CD4-positive, CD25-positive, alpha-beta regulatory T cell (primary cell): Measurements from ENCODE around the gene MLLT10. TPM values are rescaled to one million over a fixed set of nuclear protein-coding genes. Genes with fewer than 3 reads are reported as not detected.
A peak's percentile ranks its signal among the peaks of the same experiment; 100 is the strongest.

Experiments
- ATAC-seq, 2 donors: fragments of 150-1000 bp; cut with Tn5 transposase; one replicate each; pipeline ENCODE4 v1.10.0; 2021; ENCODE audit warnings: low read depth in 2 of 2, moderate number of reproducible peaks in 2 of 2, moderate library complexity in 1 of 2
- DNase-seq, 3 donors: peaks; one replicate each; pipeline versions ENCODE4 v3.0.0 to v3.0.0-alpha.2; 2012 to 2022; ENCODE audit warnings: mixed read lengths in 1 of 3
- H3K27ac ChIP-seq: one replicate; pipeline ENCODE4 v1.7.0; 2013; ENCODE audit warnings: mild to moderate bottlenecking, low read length; ENCODE audit not compliant: insufficient read depth, poor library complexity, severe bottlenecking
- H3K27me3 ChIP-seq: one replicate; pipeline ENCODE4 v1.7.0; 2013; ENCODE audit warnings: low read length; ENCODE audit not compliant: control insufficient read depth, insufficient read depth
- H3K36me3 ChIP-seq: one replicate; pipeline ENCODE4 v1.7.0; 2013; ENCODE audit warnings: mild to moderate bottlenecking, low read length, moderate library complexity; ENCODE audit not compliant: control insufficient read depth, insufficient read depth
- H3K4me1 ChIP-seq: 2 replicates; pipeline ENCODE4 v1.7.0; 2013; ENCODE audit warnings: mild to moderate bottlenecking, low read length; ENCODE audit not compliant: insufficient read depth, control insufficient read depth, poor library complexity, severe bottlenecking
- H3K4me3 ChIP-seq: one replicate; pipeline ENCODE4 v1.7.0; 2013; ENCODE audit warnings: low read depth, mild to moderate bottlenecking, low read length, moderate library complexity
- H3K9me3 ChIP-seq, 2 experiments: 1 replicate in 1 of 2; 2 replicates in 1 of 2; pipeline ENCODE4 v1.7.0; 2013; ENCODE audit warnings: low read length in 2 of 2, mild to moderate bottlenecking in 1 of 2, moderate library complexity in 1 of 2; ENCODE audit not compliant: control insufficient read depth in 2 of 2
- H3K27ac Mint-ChIP-seq, 3 donors: one replicate each; pipeline ENCODE4 v1.8.0; 2020 to 2022; ENCODE audit warnings: mild to moderate bottlenecking in 3 of 3, mixed read lengths in 3 of 3, moderate library complexity in 2 of 3
- H3K27me3 Mint-ChIP-seq: one replicate; pipeline ENCODE4 v1.8.0; 2022; ENCODE audit warnings: mild to moderate bottlenecking, mixed read lengths
- H3K36me3 Mint-ChIP-seq: one replicate; pipeline ENCODE4 v1.8.0; 2020; ENCODE audit warnings: mixed read lengths
- H3K4me1 Mint-ChIP-seq, 4 donors: one replicate each; pipeline ENCODE4 v1.8.0; 2020 to 2022; ENCODE audit warnings: mixed read lengths in 4 of 4, mild to moderate bottlenecking in 1 of 4
- H3K4me3 Mint-ChIP-seq, 4 donors: one replicate each; pipeline ENCODE4 v1.8.0; 2020 to 2022; ENCODE audit warnings: mild to moderate bottlenecking in 4 of 4, mixed read lengths in 4 of 4, moderate library complexity in 3 of 4
- H3K9me3 Mint-ChIP-seq, 7 donors: one replicate each; pipeline ENCODE4 v1.8.0; 2020 to 2022; ENCODE audit warnings: mixed read lengths in 7 of 7, mild to moderate bottlenecking in 3 of 7, moderate library complexity in 2 of 7
- polyA plus RNA-seq, 4 donors: library from polyadenylated mRNA; unstranded; fragments of 300-500 nt; fragmentation: Illumina TruSeq; gene quantifications; one replicate each; pipeline ENCODE4 v1.2.3, GENCODE V29; 2021
- total RNA-seq: library from RNA; stranded (reverse); gene quantifications from one replicate; pipeline ENCODE4 v1.2.3, GENCODE V29; 2022

The MLLT10 gene
- total and polyA plus RNA-seq, 5 donors from 2014 or later: 5.8 to 81.9 (median 8.1) TPM

DNA sequence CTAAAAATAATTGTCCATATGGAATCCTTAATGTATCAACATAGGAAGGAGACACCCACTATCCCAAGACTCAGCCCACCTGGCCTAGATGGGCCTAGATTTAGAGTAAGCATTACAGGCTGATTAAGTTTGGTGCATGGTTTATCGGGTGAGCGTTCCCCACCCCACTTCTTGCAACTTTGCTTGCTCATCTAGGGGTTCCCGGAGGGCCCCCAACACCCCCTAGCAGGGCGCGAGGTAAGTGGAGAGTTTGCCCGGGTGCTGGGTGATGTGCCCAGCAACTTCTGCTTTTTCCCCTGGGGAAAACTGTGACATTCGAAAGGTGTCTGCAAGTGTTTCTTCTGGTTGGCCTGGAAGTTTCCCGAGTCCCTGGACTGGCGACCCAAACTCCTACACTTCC, 40.2 kb upstream of the MLLT10 start:
- no peaks in the 10 kb centered on the region for H3K36me3 Mint-ChIP-seq
- H3K4me1 ChIP-seq: peaks cover 35% of the 10 kb centered on the region
- no peaks in the 10 kb centered on the region for H3K36me3 ChIP-seq
- peaks cover 0 to 3% (median 0%) of the 10 kb centered on the region in 7 donors for H3K9me3 Mint-ChIP-seq
- H3K4me1 Mint-ChIP-seq: peaks cover 13 to 23% (median 17%) of the 10 kb centered on the region in 4 donors
- H3K4me3 ChIP-seq: no peak overlapping the region
- no peak overlapping the region for H3K27ac Mint-ChIP-seq
- DNase-seq (no peak), ATAC-seq (no peak)
- no peak overlapping the region for H3K27ac ChIP-seq
- peaks cover 28% of the 10 kb centered on the region for H3K27me3 ChIP-seq
- peaks cover 73% of the 10 kb centered on the region for H3K27me3 Mint-ChIP-seq
- peak overlapping the region; percentile 11 to 85 (median 81) for H3K4me3 Mint-ChIP-seq
- H3K9me3 ChIP-seq: no peaks in the 10 kb centered on the region

DNA sequence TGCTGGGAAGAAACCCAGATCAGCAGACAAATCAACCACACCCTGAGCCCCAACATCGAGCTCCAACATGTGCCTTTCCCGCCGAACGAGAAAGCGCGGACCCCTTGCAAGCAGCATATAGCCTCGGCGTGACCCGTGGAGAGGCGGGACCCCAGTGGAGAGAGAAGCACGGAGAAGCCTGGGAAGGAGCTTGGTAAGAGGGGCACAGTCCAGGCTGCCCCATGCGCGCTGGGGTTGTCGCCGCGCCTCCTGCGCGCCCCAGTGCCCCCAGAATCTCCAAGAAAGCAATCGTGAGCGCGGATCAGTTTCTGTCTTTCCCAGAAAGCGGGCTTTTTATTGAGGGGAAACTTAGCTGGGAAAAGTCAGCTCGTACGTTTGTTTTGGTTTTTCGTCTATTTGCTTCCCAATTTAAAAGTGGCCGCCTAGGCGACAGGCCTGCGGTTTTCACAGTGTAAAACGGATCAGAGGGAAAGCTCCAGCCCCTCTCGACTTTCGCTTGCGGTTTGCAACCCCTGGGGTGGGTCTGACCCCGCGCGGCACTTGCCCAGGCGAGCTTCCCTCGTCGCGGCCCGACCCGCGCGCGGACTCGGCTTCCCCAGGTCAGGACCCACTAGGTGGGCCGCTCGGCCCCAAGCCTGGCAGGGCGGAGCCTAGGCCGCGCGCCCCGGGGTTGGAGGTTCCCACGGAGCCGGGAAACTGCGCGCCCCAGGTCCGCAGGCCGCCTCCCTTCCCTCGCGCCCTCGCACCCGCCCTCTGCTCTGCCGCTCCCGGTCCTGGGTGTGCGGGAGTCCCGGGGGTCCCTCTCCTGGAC, 39.6 kb upstream of the MLLT10 start:
- Histone ChIP-seq H3K27me3 (peaks cover 33% of the 10 kb centered on the region), H3K4me1 (peaks cover 35% of the 10 kb centered on the region), H3K36me3 (no peaks in the 10 kb centered on the region), H3K4me3 (peak overlapping the region; percentile 82), H3K27ac (no peak overlapping the region), H3K9me3 (no peaks in the 10 kb centered on the region)
- Mint-ChIP-seq H3K27ac (peak overlapping the region in 2 of 3 donors; percentile 26 to 68), H3K36me3 (no peaks in the 10 kb centered on the region), H3K27me3 (peaks cover 77% of the 10 kb centered on the region), H3K9me3 (peaks cover 0 to 3% (median 0%) of the 10 kb centered on the region in 7 donors), H3K4me3 (peak overlapping the region; percentile 85 to 91 (median 86)), H3K4me1 (peaks cover 13 to 23% (median 19%) of the 10 kb centered on the region in 4 donors)
- ATAC-seq (no peak), DNase-seq (no peak)

DNA sequence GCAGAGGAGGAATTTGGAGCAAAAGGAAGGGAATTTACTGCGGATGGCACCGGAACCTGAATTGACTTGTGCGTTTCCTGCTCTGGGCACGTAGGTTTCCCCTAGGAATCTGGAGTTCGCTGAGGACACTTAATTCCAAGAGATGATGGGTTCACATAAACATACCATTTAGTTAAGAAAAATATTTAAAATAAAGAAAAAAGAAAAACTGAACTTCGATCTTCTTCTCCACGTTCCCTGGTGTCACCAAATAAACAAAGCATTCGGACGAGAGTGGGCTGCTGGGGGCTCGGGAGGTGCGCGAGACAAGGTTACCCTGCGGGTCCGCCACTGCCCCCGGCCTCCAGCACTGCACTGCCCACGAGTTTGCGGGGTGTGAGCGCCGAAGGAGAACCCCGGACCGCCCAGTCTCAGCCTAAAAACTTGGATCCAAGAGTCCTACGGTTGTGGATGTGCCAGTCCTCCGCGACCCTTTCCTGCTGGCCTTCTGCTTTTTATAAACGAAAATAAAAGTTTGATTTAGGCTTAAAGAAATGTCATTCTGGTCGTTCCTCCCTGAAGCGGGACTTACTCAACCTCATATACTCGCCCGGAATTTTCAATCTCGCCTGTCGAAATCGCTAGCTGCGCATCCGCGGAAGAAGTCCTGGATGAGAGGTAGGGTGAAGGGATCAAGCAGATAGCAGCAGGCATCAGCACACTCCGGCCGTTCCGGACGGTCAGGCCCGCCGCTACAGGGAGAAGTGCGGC, 38.9 kb upstream of the MLLT10 start:
- Histone ChIP-seq H3K27ac (no peak overlapping the region), H3K4me1 (peaks cover 42% of the 10 kb centered on the region), H3K4me3 (peak overlapping the region; percentile 82), H3K27me3 (peaks cover 34% of the 10 kb centered on the region), H3K9me3 (no peaks in the 10 kb centered on the region), H3K36me3 (no peaks in the 10 kb centered on the region)
- Mint-ChIP-seq H3K4me3 (peak overlapping the region; percentile 85 to 95 (median 90)), H3K27ac (peak overlapping the region in 2 of 3 donors; percentile 64 to 69), H3K36me3 (no peaks in the 10 kb centered on the region), H3K9me3 (peaks cover 0 to 3% (median 0%) of the 10 kb centered on the region in 7 donors), H3K27me3 (peaks cover 78% of the 10 kb centered on the region), H3K4me1 (peaks cover 13 to 28% (median 19%) of the 10 kb centered on the region in 4 donors)
- no peak for ATAC-seq
- DNase-seq: no peak

DNA sequence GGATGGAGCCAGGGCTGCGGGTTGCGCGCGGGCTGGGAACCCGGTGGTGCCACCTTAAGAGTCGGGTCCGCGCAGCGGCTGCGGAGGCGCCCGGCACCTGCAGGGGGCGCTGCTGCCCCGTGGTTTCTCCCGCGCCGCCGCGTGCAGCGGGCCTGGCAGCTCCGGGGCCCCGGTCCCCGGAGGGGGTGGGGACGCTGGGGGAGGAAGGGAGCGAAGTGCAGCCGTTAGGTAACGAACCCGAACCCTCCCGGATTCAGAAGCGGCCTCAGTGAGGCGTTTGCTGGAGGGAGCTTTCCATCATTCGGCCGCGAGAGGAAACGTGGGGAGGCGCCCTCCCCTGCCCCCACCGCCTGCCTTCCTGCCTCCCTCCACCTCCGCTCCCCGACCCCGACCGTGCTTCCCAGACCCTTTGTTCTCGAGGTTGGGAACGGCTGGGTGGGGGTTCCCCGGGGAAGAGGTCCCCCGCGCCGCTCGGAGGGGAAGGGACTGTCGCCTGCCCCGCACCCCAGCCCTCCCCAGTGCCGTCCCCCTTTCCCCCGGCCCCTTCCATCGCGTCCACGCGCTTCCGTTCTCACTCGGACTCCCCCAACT, 38.2 kb upstream of the MLLT10 start:
- H3K27me3 Mint-ChIP-seq: peaks cover 80% of the 10 kb centered on the region
- peak overlapping the region; percentile 85 to 95 (median 90) for H3K4me3 Mint-ChIP-seq
- H3K27ac Mint-ChIP-seq: peak overlapping the region in 1 of 3 donors; percentile 69
- H3K36me3 Mint-ChIP-seq: no peaks in the 10 kb centered on the region
- H3K4me1 ChIP-seq: peaks cover 44% of the 10 kb centered on the region
- H3K9me3 ChIP-seq: no peaks in the 10 kb centered on the region
- H3K4me1 Mint-ChIP-seq: peaks cover 13 to 28% (median 19%) of the 10 kb centered on the region in 4 donors
- peak overlapping the region; percentile 37 for H3K4me3 ChIP-seq
- DNase-seq (peak; percentile 70 to 88 (median 85)), ATAC-seq (peak; percentile 91 to 92)
- no peaks in the 10 kb centered on the region for H3K36me3 ChIP-seq
- H3K27me3 ChIP-seq: peaks cover 31% of the 10 kb centered on the region
- peaks cover 0 to 3% (median 0%) of the 10 kb centered on the region in 7 donors for H3K9me3 Mint-ChIP-seq
- no peak overlapping the region for H3K27ac ChIP-seq

DNA sequence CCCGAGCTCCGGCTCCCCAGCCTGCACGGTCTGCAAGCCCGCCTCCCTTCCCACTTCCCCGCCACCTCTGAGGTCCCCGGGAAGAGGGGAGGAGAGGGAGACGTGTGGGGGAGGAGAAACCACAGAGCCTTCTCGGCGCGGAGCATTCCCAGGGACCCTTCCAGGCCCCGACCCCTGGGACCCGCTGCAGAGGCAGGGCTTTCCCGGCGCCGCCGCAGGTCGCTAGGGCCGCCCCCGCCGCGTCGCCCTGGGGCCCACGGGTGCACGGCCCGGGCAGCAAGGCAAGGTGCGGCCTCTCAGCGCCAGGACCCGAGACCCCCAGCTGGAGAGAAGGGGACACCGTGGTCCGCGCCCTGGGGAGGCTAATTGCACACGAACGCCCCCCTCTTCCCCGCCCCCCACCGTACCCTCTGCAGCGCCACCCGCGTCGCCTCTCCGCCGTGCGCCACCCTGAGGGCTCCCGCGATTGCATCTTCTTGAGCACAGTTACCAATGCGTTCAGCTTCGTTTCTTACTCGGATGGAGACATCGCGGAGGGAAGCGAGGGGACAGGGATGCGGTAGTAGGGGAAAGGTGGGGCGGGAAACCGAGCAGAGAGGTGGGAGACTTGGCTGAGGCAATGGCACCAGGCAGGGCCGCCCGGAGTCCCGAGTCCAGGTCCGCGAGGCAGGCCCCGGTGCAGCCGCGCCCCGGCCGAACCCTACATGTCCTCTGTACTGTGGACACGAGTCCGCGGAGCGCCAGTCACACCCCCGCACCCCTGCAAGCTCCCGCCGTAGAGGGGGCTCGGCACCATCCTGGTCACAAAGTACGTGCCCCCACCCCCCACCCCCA, 37.5 kb upstream of the MLLT10 start:
- Histone ChIP-seq H3K4me3 (peak overlapping the region; percentile 32), H3K27me3 (peaks cover 34% of the 10 kb centered on the region), H3K36me3 (no peaks in the 10 kb centered on the region), H3K4me1 (peaks cover 44% of the 10 kb centered on the region), H3K27ac (no peak overlapping the region), H3K9me3 (no peaks in the 10 kb centered on the region)
- Mint-ChIP-seq H3K4me3 (peak overlapping the region; percentile 85 to 92 (median 88)), H3K4me1 (peaks cover 13 to 28% (median 19%) of the 10 kb centered on the region in 4 donors), H3K9me3 (peaks cover 0 to 3% (median 0%) of the 10 kb centered on the region in 7 donors), H3K27ac (no peak overlapping the region), H3K36me3 (no peaks in the 10 kb centered on the region), H3K27me3 (peaks cover 81% of the 10 kb centered on the region)
- DNase-seq: peak in 2 of 3 donors; percentile 60 to 62
- peak; percentile 46 to 56 for ATAC-seq

DNA sequence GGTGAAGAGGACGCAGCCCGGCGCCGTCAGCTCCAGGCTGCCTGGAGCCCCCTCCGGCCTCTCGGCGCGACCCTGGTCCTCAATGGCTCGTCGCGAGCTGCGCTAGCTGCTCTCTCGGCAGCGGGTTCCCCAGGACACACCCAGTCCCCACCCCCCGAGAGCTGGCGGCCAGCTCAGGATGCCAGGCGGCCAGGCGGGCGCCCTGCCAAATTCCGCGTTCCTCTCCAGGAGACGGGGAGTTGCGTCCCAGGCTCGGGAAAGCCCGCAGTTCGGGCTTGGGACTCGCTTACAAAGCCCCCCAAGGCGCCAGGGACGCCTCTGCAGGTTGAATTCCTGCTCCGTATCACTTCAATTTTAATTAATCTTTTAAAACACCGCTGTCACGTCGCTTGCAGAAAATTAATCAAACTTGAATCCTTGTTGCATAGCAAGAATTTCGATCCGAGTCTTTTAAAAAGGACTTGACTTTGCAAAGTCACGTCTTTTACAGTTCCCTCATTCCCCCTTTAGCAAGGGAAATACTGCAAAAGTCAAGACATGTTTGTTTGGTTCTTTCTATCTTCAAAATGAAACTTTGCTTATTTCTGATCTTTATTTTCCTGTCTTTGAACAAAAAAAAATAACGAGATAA, 36.7 kb upstream of the MLLT10 start:
- Mint-ChIP-seq H3K27ac (no peak overlapping the region), H3K9me3 (peaks cover 0 to 3% (median 0%) of the 10 kb centered on the region in 7 donors), H3K4me1 (peaks cover 13 to 28% (median 19%) of the 10 kb centered on the region in 4 donors), H3K4me3 (peak overlapping the region; percentile 78 to 86 (median 82)), H3K36me3 (no peaks in the 10 kb centered on the region), H3K27me3 (peaks cover 81% of the 10 kb centered on the region)
- H3K9me3 ChIP-seq: no peaks in the 10 kb centered on the region
- no peak overlapping the region for H3K27ac ChIP-seq
- peak overlapping the region; percentile 63 for H3K4me3 ChIP-seq
- DNase-seq (peak in 1 of 3 donors; percentile 23), ATAC-seq (no peak)
- H3K36me3 ChIP-seq: no peaks in the 10 kb centered on the region
- H3K27me3 ChIP-seq: peaks cover 36% of the 10 kb centered on the region
- H3K4me1 ChIP-seq: peaks cover 44% of the 10 kb centered on the region
